HG02623 (cell line): ENCODE data around the gene DPF3.

Source experiments
- ATAC-seq: cut with Tn5 transposase; IDR thresholded peaks from one replicate; pipeline ENCODE4 v1.9.1; 2021; ENCODE audit warnings: moderate library complexity; ENCODE audit not compliant: unreplicated experiment

DPF3 gene

DNA sequence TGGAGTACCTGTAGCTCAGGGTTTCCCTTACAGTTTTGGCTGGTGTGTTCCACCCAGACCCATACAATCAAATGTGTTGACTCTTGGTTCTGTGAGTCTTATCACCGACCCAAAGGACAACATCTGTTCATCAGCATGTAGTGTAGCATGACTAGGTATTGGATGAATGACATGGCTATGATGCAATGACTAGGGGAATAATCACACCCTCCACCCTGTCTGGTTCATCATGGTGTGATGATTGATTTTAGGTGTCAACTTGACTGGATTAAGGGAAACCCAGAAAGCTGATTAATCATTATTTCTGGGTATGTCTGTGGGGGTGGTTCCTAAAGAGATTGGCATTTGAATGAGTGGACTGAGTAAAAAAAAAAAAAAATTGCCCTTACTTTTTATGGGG lies 311.3 kb downstream of the DPF3 start:
- no peak for ATAC-seq

DNA sequence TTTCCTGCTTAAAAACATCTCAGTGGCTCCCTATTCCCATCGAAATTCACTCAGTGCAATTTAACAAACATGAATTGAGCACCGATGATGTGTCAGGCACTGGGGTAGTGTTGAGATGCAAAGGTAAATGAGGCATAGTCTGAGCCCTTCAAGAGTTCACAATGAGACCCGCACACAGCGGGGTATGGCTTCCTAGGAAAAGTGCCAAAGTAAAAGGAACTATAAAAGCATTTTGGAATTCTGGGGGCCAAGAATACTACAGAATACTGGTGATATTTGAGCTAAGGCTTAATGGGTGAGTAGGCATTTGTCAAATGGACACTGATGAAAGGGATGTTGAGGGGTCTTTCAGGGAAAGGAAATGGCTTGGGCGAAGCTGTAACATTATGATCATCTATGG lies 315.4 kb downstream of the DPF3 start:
- ATAC-seq: no peak

DNA sequence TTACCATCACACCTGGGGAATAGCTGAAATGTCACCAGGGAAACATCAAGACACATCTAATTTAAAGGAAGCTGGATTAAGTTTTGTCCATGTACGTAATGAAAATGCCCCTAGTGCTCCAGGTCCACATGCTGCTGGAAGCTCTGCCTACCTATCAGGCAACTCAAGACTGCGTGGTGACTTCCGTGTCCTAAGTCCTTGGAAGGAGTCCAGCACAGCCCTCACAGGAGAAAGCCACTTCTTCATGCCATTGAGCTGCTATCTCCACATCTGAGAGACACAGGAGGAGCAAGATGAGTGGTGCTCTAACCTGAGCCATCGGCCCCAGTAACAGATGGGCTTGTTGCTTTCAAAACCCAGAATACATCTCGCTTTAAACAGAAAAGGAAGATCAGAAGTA lies 316.4 kb downstream of the DPF3 start:
- no peak for ATAC-seq

- no peak for ATAC-seq
Observed at GRCh38 chr14:72576258-72576657, 317.6 kb downstream of the DPF3 start.

DNA sequence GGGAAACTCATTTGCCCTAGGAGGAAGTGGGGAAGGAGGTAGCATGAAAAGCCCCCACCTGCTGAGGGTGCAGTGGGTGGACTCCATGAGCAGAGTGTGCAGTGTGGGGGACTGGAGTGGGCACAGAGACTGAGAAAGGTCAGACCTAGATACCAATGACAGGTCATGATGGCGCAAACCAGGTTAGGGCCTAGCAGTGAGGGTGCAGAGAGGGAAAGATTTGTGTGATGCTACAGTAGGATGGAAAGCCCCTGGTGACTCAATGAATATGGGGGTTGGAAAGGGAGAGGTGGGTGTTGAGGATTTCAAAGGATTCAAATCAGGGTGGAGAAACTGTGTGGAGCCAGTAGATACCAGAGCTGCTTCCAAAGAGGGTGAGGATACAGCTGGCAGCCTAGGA lies 319.2 kb downstream of the DPF3 start:
- no peak for ATAC-seq

GRCh38 chr14:72573725-72574417 lies 320.0 kb downstream of the DPF3 start:
- ATAC-seq: no peak
